Measurements from ENCODE around the gene PAK3.

Gene PAK3

DNA sequence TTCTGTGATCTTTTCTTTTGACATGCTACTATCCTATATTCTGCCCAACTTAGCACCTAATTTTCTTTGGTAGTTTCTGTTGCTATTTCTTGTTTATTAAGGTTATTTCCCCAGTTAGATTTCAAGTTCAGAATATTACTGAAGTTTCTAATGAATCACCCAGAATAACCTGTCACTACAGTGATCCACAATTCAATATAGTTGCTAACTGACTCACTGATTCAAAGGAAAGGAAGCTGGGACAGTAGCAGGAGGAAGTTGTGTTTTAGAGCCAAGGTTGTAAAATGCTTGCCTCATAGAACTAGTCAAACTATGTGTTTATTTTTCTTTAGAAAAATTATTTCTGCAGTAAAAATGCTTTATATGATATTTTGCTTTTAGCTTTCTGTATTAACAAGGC is 37.4 kb downstream of the PAK3 start:
- DNase-seq = no peak

DNA sequence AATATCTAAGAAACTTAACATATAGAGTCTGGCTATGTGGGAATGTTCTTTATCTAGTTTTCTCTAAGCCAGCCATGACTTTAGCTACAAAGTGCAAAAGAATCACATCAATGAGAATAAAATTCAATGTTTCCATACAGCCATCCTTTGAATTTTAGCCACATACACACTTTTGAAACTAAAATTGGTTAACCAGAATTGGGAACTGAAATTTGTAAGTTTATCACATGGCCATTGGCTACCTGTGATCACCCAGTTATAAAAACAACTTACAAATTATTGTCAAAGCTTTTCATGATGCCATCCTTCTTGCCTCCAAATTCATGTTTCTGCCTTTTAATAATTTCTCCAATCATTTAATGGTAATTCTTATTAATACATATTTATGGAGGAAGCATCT is 49.9 kb downstream of the PAK3 start:
- DNase-seq = no peak

GRCh38 chrX:111151764-111152163 is 55.8 kb downstream of the PAK3 start:
- no peak for DNase-seq

DNA sequence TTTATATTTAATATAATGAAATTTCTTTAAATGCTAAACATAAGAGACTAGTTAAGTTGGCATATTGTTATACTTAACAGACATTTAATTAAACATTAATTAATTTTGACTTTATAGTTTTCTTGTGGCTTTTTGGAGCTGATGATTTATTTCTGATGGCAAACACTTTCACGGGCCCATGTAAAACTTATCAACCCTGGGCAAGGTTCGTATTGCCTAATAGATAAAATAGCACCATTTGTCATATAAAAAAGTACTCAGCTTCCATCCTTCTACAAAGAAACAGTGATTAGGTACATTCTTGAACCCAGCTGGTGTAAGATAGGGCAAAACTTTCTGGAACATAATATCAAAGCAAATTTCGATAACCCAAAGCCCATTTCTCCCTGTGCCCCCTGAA is 63.2 kb downstream of the PAK3 start:
- DNase-seq = no peak

- no peak for DNase-seq
These were observed 68.7 kb downstream of the PAK3 start for GRCh38 chrX:111164728-111165127.

DNA sequence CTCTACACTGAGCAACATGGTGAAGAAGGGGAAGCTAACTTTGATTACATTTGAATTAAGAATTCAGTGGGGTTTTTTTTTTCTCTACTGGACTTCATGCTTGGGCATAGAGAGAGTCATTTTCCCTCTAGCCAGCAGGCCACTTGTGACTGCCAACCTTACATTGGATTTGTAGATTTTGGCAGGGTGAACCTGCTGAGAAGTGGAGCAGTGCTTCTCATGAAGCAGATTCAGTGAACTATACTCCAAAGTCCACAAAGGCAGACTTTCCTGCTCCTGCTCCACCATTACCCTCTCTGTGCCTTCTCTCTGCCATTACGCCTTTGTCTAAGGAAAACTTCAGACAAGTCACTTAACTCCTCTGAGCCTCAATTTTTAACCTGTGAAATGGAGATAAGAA is 69.9 kb downstream of the PAK3 start:
- DNase-seq = no peak

- no peak for DNase-seq
These were observed 71.3 kb downstream of the PAK3 start for GRCh38 chrX:111167334-111167733.

- no peak for DNase-seq
These were observed 72.3 kb downstream of the PAK3 start for GRCh38 chrX:111168314-111168713.

DNA sequence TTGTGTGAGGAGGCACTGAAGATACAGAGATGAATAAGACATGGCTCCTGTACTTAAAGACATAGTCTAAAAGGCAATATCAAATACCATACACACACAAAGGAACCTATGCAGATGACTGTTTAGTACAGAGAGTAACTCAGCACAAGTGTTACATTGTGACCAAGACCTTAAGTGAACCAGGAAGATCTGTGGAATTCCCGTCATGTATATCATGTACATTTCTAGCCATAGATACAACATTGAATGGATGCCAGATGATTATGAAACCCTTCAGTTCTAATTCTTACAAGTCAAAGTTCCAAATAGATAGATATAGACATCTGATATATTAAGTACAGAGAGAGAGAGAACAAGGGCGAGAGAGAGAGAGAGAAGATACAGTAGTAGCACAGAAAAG is 73.2 kb downstream of the PAK3 start:
- no peak for DNase-seq

GRCh38 chrX:111170017-111170416 is 74.0 kb downstream of the PAK3 start:
- DNase-seq = no peak

GRCh38 chrX:111180750-111181240 is 84.8 kb downstream of the PAK3 start:
- DNase-seq = no peak

- no peak for DNase-seq
These were observed 86.0 kb downstream of the PAK3 start for GRCh38 chrX:111181951-111182350.

- no peak for DNase-seq
These were observed 87.0 kb downstream of the PAK3 start for GRCh38 chrX:111182997-111183396.

DNA sequence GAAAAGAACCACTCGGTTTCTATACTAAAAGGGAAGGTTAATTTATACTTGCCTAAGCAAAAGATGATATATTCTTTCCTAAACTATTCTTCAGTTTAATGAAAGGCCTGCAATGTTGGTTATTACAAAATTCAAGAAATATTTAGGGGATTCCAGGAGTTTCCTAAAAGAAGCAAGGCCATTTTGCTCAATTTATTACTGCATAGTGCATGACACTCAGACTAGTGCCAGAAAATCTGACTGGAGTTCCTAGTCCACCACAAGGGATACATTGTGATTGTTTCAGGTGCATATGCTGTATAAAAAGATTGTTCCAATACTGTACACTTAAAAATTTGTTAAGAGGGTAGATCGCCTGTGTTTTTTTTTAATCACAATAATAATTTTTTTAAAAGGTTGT is 95.6 kb downstream of the PAK3 start:
- no peak for DNase-seq

- DNase-seq = no peak
These were observed 103.5 kb downstream of the PAK3 start for GRCh38 chrX:111199505-111199904.

DNA sequence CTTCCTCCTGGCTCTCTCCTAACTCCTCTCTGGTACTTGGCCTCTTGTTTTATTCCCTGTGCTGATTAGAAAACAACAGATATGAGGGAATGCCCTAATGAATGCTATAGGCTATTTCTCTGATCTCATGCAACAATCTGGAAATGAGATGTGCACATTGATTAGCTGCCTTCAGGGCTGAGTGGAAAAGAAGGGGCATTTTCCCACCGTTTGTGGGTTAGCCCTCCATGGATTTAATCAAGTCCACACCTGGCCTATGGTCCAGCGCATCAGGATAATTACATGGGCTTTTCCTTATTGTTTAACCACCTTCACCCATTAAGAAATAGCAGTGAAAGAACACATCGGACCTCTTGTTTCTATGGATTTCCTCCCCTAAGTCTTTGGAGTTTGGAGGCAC is 104.3 kb downstream of the PAK3 start:
- no peak for DNase-seq

GRCh38 chrX:111207851-111208250 is 111.9 kb downstream of the PAK3 start:
- DNase-seq = no peak

GRCh38 chrX:111216293-111216801 is 120.4 kb downstream of the PAK3 start:
- no peak for DNase-seq

GRCh38 chrX:111244235-111244750 is 148.3 kb downstream of the PAK3 start:
- no peak for DNase-seq

DNA sequence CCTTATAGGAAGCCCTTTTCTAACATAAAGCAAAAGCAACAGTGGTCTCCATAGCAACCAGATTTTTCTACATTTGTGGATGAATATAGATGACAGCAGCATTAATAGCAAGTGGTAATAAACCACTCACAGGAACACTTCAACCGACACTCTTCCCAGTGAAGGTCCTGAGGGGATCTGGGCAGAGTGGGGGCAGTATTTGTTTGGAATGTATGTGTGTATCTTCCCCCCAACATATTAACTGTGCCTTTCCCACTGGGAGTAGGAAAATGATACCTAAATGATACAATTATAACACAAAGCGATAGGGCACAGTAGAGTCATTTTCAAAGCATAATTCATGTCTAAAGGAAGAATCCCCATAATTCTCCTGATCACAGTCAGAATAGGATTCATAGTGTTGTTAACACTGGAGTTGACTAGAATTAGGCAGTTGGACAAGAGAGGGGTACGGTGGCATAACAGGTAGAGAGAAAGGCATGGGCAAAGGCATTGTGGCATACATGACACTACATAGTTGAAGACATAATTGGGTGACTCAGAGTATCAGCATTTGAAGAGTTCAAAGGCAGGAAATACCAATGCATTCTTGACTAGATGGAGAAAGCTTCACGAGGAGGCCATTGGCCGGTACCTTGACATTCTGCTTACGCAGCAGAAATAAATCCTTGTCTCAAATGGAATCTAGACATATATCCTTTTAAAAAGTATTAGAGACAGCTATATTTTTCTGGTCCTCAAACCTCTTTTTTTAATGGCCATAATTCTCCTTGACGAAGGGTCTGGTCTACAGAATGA is 159.1 kb downstream of the PAK3 start:
- no peak for DNase-seq

DNA sequence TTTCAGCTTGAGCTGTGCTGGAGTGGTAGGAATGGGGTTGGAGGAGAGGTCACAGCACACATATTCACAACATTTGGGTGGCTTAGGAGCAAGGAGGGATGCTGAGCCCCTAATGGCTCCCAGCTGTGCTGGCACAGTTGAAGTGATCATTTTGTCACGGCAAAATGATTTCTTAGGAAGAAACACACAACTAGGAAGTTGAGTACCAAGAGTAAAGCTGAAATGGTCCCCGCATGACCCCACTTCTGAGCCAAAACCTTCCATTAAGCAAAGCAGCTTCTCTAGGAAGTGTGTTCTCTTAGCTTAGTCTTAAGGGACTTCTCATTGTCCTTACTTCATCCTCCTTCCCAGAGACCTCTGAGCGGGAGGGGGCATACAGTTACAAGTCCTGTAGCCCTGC is 161.7 kb downstream of the PAK3 start:
- no peak for DNase-seq

DNA sequence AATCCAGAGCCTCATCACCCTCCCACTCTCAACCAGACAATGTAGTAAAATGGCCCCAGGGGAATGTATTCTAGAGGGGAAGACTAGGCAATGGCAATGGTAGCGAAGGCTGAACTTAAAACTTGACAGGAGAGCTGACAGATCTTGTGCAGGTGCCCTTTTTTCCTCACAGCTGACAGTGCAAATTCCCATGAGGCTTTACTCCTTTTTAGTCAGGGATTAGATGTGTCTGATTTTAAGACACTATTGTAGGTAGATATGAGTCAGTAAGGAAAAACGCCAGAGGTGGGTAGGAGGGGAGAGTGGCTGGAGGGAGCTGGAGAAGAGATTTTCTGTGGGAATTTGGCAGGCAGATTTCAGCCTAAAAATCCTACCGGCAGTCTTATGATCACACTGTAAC is 163.6 kb downstream of the PAK3 start:
- no peak for DNase-seq

- no peak for DNase-seq
These were observed 164.5 kb downstream of the PAK3 start for GRCh38 chrX:111260451-111260850.

DNA sequence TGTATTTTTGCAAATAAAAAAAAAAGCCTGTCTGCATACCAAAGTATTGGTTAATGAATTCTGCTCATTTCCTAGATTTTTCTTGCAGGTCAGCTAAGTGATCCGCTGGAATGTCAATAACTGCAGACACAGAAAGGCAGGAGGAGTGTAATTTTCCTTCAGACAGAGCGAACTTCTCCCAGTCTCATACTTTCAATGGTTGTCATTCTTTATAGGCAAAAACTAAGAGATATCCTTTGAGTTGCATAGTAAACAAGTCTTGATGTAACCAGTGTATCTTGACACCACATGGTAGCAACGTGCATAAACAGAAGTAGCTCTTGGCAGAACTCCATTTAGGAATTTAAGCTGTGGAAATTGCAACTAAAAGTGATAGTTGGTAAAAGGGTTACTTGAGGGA is 166.1 kb downstream of the PAK3 start:
- DNase-seq = no peak

- DNase-seq = no peak
These were observed 168.4 kb downstream of the PAK3 start for GRCh38 chrX:111264385-111264784.

All from activated effector memory CD4-positive, alpha-beta T cell treated with Interleukin-2 at 50 U/mL for 16 hours (primary cell).